ENCODE data around the gene OR52I2. TPM values are rescaled to one million over a fixed set of nuclear protein-coding genes. Genes with fewer than 3 reads are reported as not detected.

The OR52I2 gene
- not detected for total RNA-seq
- under 1 TPM in 4 of 6 donors, not detected in 2; 0.03 to 0.07 (median 0.03) TPM for polyA plus RNA-seq (ENCODE audit: insufficient read length in 6 of 6)
- long read RNA-seq, donor 1, result 0 reads
- long read RNA-seq, donor 2, result 0 reads
- long read RNA-seq, donor 3, result 0 reads
- long read RNA-seq, donor 4, result 0 reads
- long read RNA-seq, donor 5, result 0 reads
- long read RNA-seq, donor 6, result 0 reads
- long read RNA-seq, donor 7, result 0 reads
- long read RNA-seq, donor 8, result 0 reads
- long read RNA-seq, donor 9, result 0 reads
- long read RNA-seq, donor 10, result 0 reads
- long read RNA-seq, donor 11, result 0 reads
- long read RNA-seq, donor 12, result 0 reads

GRCh38 chr11:4581443-4581842 is at the start of gene OR52I2:
TSS of gene OR52I2 (plus strand) at chr11:4581743.
- Histone ChIP-seq H3K4me1 (no peaks in the 10 kb centered on the region), H3K4me3 (no peak within 1 kb of the TSS), H3K27ac (no peak within 1 kb of the TSS), H3K27me3 (peaks cover 0 to 11% of the 10 kb centered on the region in 2 donors), H3K9me3 (no peaks in the 10 kb centered on the region), H3K36me3 (no peaks in the 10 kb centered on the region)
- DNase-seq, result no peak
- no peak for TF ChIP-seq CTCF (IDR thresholded peaks at IDR 0.05)
- no peak for ATAC-seq
- intact Hi-C loops (cut with DNase I), result no loop called here

GRCh38 chr11:4539603-4540219 is 41.8 kb upstream of the OR52I2 start:
- intact Hi-C loops (cut with DNase I), result no loop called here

GRCh38 chr11:4541071-4541470 is 40.5 kb upstream of the OR52I2 start:
- intact Hi-C loops (cut with DNase I), result no loop called here
- H3K4me3 ChIP-seq, result no peak overlapping the region
- H3K36me3 ChIP-seq, result no peaks in the 10 kb centered on the region
- TF ChIP-seq CTCF (IDR thresholded peaks at IDR 0.05), result no peak
- no peaks in the 10 kb centered on the region for H3K9me3 ChIP-seq
- no peak overlapping the region for H3K27ac ChIP-seq
- H3K4me1 ChIP-seq, result no peaks in the 10 kb centered on the region
- no peak for ATAC-seq
- no peaks in the 10 kb centered on the region for H3K27me3 ChIP-seq
- no peak for DNase-seq

More at GRCh38 chr11:4539603-4540219, 41.8 kb upstream of the OR52I2 start:
- peak; percentile 63 to 67 for TF ChIP-seq CTCF (IDR thresholded peaks at IDR 0.05)
- Histone ChIP-seq H3K27ac (no peak overlapping the region), H3K4me3 (no peak overlapping the region), H3K36me3 (no peaks in the 10 kb centered on the region), H3K27me3 (no peaks in the 10 kb centered on the region), H3K9me3 (no peaks in the 10 kb centered on the region), H3K4me1 (no peaks in the 10 kb centered on the region)
- DNase-seq (peak in 3 of 4 donors; percentile 26 to 77 (median 46)), ATAC-seq (peak; percentile 91)

GRCh38 chr11:4543561-4543960 is 38.0 kb upstream of the OR52I2 start:
- Histone ChIP-seq H3K36me3 (no peaks in the 10 kb centered on the region), H3K27me3 (no peaks in the 10 kb centered on the region), H3K27ac (no peak overlapping the region), H3K4me1 (no peaks in the 10 kb centered on the region), H3K4me3 (no peak overlapping the region), H3K9me3 (no peaks in the 10 kb centered on the region)
- ATAC-seq, result no peak
- intact Hi-C loops (cut with DNase I), result no loop called here
- no peak for TF ChIP-seq CTCF (IDR thresholded peaks at IDR 0.05)
- DNase-seq, result no peak

- no peaks in the 10 kb centered on the region for H3K9me3 ChIP-seq
- no peak within 1 kb of the TSS for H3K27ac ChIP-seq
- no peaks in the 10 kb centered on the region for H3K4me1 ChIP-seq
- no peak within 1 kb of the TSS for H3K4me3 ChIP-seq
- ATAC-seq, result no peak
- intact Hi-C loops (cut with DNase I), result no loop called here
- no peaks in the 10 kb centered on the region for H3K27me3 ChIP-seq
- no peak for DNase-seq
- TF ChIP-seq CTCF (IDR thresholded peaks at IDR 0.05), result no peak
- H3K36me3 ChIP-seq, result no peaks in the 10 kb centered on the region
Measured at GRCh38 chr11:4544891-4545290, 36.7 kb upstream of the OR52I2 start, which contains the start of gene OR52M1. TSS of gene OR52M1 (plus strand) at chr11:4545191. CDS start at chr11:4545191, 0 bp downstream.
